HG03520 (cell line): ENCODE results near the gene MYCBP2.
"Not testable (repeated sequence)": the region's sequence is repeated elsewhere in the genome, so short reads cannot be mapped to it uniquely, and the experiment has no call there.

Experiments
- ATAC-seq: cut with Tn5 transposase; IDR thresholded peaks from one replicate; pipeline ENCODE4 v1.9.1; 2021; ENCODE audit warnings: mild to moderate bottlenecking, moderate library complexity; ENCODE audit not compliant: unreplicated experiment

MYCBP2 gene

DNA sequence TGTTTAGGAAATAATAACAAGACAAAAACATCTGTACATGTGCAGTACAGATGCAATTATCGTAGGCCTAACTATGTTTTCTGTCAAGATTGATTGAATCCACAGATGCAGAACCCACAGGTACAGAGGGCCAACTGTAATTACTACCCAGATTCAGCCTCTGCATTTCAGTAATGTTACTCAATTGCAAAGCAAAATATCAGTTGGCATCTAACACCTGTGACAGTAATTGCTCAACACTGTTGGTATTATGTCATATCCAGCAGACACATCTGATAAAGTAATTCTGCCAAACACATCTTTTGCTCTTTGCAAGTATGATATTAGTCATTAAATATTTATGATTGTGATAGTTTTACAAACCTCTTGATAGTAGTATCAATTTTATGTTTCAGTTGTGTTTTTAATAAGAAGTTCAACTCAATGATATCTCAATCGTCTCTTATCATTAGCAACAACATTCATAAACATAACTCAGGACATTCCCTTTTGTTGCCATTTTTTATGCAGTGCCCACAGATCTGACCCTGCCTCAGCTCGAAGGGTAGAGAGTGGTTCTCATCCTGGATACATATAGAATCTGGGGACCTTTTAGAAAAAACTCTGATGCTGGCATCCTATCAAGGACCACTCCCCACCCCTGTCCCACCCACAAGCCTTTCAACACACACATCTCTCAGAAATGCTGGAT is 104.7 kb downstream of the MYCBP2 start:
- ATAC-seq, result no peak

DNA sequence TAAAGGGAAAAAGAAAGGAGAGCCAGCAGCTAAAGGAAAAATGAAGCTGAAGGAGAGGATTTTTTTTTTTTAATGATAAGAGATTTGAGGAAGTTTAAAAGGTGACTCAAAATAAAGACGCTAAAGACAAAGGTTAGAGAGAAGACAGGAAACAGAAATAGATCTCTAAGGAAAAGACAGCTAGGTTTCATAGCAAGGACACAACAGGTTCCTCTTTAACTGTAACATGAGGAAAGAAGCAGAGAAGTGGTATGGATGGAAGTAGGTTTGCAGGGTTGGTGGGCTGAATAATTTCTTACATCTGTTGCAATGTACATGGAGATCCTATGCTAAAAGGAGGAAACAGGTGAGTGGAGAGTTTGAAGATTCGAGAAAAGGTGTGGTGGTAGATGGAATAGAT is 107.5 kb downstream of the MYCBP2 start:
- no peak for ATAC-seq

DNA sequence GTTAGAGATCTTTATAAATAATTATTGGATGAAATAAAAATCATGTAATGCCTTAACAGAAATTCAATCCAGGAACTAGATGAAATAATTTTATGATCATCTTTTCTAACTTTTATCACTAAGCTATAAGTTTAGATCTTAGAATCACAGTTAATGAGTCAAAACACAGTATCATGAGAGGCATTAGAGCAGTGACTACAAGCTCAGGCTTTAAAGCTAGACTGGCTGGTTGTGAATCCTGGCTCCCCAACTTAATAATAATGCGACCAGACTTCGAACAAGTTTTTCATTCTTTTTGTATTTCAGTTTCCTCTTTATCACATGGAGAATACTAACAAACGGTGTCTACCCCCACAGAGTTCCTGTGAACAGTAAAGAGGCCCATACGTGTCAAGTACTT is 108.6 kb downstream of the MYCBP2 start:
- ATAC-seq, result no peak

DNA sequence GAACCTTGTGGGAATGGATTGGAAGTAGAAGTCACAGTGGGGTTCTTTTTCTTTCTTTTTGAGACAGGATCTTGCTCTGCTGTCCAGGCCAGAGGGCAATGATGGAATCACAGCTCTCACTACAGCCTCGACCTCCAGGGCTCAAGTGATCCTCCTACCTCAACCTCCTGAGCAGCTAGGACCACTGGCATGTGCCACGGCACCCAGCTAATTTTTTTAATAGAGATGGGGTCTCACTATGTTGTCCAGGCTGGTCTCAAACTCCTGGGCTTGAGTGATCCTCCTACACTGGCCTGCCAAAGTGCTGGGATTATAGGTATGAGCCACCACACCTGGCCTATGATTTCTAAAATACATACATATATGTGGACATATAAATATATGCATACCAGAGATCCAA is 111.4 kb downstream of the MYCBP2 start:
- ATAC-seq, result no peak

DNA sequence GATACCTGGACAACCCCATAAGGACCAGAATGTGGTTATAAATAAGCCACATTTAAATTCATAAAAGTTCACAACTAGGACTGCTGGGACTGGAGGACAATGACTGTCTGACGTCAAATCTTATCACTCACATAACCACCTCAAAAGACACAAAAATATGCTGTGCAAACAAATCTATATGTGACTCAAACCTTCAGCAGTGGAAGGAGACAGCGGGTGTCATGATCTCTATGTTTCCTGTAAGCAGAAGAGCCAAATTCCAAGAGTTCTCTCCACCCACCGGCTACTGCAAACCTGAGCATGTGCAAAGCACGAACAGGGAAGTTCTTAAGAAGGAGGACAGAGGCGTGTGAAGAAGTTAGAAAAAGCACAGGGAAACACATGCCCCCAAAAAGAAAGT is 113.2 kb downstream of the MYCBP2 start:
- no peak for ATAC-seq

DNA sequence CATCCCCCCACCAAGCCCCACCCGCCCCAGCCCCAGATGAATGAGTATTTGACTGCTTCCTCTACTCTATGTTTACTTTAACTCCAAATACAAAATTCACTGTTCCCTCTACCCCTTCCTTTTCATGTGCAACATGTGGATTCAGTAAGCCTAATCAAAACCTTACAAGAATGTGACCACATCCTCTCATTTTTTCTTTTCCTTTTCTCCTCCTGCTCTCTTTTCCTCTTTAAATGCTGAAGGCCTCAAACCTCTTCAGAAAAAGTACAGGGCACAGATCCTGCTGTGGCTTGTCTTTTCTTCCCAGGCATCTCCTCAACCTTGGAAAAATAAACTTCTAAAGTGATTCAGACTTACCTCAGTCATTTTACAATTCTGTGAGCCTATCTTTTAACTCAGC is 119.0 kb downstream of the MYCBP2 start:
- no peak for ATAC-seq

DNA sequence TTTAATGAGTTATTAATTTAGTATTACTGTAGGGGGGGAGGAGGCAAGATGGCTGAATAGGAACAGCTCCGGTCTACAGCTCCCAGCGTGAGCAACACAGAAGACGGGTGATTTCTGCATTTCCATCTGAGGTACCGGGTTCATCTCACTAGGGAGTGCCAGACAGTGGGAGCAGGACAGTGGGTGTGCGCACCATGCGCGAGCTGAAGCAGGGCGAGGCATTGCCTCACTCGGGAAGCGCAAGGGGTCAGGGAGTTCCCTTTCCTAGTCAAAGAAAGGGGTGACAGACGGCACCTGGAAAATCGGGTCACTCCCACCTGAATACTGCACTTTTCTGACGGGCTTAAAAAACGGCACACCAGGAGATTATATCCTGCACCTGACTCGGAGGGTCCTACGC is 127.9 kb downstream of the MYCBP2 start:
- ATAC-seq, result not testable (repeated sequence)

DNA sequence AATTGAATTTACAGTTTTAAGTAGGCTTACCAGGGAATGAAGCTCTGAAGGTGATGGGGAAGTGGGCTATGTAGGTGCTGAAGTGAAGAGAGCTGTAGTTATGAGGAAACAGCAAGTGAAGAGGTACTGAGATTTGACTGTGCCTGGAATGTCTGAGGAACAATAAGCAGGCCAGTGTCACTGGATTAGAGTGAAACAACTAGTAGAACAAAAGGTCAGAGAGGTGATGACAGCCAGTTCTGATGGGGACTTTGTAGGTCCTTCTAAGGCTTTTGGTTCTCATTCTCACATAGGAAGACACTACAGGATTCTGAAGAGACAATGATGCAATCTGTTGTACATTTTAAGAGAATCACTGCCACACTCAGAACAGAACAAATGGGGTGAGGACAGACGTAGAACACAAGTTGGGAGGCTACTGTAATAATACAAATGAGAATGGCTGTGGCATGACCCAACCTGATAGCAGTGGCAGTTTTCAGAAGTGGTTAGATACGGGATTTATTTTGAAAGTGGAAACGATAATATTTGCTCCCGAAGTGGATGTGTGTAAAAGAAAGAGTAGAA is 130.8 kb downstream of the MYCBP2 start:
- ATAC-seq, result no peak

- ATAC-seq, result no peak
Observed at GRCh38 chr13:77190349-77190958, 136.4 kb downstream of the MYCBP2 start.

GRCh38 chr13:77185721-77186120 is 141.2 kb downstream of the MYCBP2 start:
- ATAC-seq, result no peak

- peak; percentile 99 for ATAC-seq
Observed at GRCh38 chr13:77184455-77184854, 142.4 kb downstream of the MYCBP2 start.

- ATAC-seq, result no peak
Observed at GRCh38 chr13:77180011-77180410, 146.9 kb downstream of the MYCBP2 start.

DNA sequence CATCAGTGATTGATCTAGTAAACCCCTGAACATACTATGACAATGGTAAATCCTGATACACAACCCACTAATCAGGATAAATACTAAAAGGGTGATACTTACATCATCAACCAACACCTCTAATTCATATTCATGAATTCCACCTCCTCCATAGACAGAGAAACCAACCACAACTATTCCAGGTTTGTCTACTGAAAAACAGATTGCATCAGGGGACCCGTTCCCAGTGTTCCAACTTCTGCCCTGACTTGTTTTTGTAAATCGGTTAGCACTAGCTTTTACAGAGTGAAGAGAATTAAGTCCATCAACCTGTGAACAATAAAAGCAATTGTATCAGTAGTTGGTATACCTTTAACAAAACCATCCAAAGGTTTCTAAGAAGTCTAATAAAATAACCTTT is 149.2 kb downstream of the MYCBP2 start:
- no peak for ATAC-seq

DNA sequence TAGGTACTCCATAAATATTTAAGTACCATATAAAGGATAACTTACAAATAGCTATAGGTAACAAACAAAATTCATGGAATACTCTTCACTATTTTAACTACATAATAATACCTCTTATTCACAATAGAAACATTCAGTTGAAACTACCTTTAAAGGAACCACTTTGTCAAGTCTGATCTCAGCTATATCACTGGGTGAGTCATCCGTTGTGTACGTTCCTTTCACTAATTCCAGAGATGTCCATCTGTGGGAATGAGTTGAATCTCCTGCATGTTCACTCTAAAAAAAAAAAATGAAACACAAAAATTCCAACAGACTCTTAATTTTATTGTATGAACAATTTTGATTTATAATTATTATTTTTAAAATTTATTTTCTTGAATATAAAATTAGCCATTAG is 150.5 kb downstream of the MYCBP2 start:
- ATAC-seq, result no peak

DNA sequence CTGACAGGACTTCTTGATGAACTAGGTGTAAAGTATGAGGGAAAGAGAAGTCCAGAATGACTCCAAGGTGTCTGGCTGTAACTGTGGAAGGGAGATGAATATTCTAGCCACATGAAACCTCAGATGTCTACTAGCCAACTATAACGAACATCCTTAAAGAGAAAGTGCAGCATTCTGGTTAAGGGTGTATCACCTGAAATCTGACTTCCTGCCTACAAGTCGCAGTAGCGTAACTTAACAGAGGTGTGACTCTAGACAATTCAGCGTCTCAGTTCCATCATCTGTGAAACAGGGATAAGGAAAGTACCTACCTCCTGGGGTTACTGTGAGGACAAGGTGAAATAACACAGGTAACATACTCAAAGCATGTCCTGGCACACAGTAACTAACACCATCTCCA is 154.2 kb downstream of the MYCBP2 start:
- ATAC-seq, result no peak

- no peak for ATAC-seq
Observed at GRCh38 chr13:77171451-77171850, 155.4 kb downstream of the MYCBP2 start.

GRCh38 chr13:77168237-77168636 is 158.7 kb downstream of the MYCBP2 start:
- no peak for ATAC-seq

- ATAC-seq, result no peak
Observed at GRCh38 chr13:77150651-77151050, 176.2 kb downstream of the MYCBP2 start.

GRCh38 chr13:77143431-77143830 is 183.5 kb downstream of the MYCBP2 start:
- ATAC-seq, result no peak

GRCh38 chr13:77139306-77139705 is 187.6 kb downstream of the MYCBP2 start:
- ATAC-seq, result no peak

GRCh38 chr13:77138813-77139212 is 188.1 kb downstream of the MYCBP2 start:
- ATAC-seq, result no peak

- no peak for ATAC-seq
Observed at GRCh38 chr13:77136902-77137420, 189.9 kb downstream of the MYCBP2 start.
